ENCODE results near the gene JAK1.

The JAK1 gene

DNA sequence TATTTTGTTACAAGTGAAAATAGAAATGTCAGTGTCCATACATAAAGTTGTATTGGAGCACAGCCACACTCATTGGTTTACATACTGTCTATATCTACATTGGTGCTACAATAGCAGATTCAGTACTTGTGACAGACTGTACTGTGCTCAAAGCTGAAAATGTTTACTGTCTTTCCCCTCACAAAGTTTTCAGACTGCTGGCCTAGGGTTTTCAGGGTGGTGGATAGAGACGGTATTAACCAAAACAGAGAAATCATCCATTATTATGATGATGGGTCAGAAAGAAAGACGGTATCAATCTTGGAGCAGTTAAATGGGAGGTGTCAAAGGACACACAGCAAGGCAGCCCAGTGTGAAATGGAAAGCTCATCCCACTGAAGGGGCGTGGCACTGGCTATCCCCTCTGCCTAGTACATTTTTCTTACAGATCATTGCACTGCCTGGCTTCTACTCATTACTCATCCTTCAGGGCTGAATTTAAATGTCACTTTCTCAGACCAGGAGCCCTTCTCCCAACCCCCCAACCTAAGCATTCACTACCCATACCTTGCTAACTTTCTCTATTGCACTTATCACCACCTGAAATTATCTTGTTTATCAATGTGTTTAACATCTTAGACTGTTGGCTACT, 10.2 kb downstream of the JAK1 start:
- no peak overlapping the region for H3K4me3 ChIP-seq (ENCODE audit: low read depth, low read length)
- TF ChIP-seq, protein P1, sequence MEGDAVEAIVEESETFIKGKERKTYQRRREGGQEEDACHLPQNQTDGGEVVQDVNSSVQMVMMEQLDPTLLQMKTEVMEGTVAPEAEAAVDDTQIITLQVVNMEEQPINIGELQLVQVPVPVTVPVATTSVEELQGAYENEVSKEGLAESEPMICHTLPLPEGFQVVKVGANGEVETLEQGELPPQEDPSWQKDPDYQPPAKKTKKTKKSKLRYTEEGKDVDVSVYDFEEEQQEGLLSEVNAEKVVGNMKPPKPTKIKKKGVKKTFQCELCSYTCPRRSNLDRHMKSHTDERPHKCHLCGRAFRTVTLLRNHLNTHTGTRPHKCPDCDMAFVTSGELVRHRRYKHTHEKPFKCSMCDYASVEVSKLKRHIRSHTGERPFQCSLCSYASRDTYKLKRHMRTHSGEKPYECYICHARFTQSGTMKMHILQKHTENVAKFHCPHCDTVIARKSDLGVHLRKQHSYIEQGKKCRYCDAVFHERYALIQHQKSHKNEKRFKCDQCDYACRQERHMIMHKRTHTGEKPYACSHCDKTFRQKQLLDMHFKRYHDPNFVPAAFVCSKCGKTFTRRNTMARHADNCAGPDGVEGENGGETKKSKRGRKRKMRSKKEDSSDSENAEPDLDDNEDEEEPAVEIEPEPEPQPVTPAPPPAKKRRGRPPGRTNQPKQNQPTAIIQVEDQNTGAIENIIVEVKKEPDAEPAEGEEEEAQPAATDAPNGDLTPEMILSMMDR (IDR thresholded peaks at IDR 0.05; ENCODE audit: low read depth, low read length): no peak

DNA sequence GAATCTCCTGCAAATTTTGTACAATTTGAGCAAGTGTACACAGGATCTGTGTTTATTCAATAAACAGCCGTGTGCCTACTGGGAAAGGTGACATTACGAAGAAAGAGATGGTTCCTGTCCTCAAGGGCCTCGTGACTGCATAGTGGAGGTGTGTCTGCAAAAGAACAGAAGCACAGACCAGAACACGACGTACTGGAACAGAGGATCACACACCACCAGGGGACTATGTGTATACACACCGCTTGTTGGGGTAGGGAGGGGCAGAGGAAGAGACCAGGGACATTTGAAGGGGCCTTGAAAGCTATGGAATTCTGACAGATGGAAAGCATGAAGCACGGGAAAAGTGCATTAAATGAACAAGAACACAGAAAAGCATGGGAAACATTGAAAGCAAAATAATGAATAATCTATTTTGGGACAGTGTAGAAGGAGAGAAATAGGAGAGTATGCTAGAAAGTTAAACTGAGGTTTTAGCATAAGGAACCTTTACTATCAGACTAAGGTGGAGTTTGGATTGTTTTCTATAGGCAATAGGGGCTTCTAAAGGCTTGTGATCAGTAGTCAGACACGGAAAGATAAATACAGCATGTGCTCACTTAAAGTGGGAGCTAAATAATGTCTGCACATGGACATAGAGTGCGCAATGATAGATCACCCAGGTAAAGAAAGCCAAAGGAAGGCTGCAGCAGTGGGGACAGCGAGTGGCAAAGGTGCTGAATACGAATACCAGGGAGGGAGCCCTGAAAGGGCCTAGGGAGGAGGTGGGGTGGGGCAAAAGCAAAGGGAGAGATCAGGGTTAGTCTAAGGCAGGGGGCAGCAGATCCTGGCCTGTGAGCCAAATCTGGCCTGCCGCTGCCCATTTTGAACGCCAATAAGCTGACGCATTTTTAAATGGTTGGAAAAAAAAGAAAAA, 11.0 kb downstream of the JAK1 start:
- H3K4me3 ChIP-seq (ENCODE audit: low read depth, low read length): no peak overlapping the region

GRCh38 chr1:64953241-64953640, 13.1 kb downstream of the JAK1 start:
- no peak overlapping the region for H3K4me3 ChIP-seq (ENCODE audit: low read depth, low read length)
- TF ChIP-seq, protein P1 (IDR thresholded peaks at IDR 0.05; ENCODE audit: low read depth, low read length): no peak

More for the DNA sequence above, 11.0 kb downstream of the JAK1 start:
- TF ChIP-seq, protein P1 (IDR thresholded peaks at IDR 0.05; ENCODE audit: low read depth, low read length): no peak

DNA sequence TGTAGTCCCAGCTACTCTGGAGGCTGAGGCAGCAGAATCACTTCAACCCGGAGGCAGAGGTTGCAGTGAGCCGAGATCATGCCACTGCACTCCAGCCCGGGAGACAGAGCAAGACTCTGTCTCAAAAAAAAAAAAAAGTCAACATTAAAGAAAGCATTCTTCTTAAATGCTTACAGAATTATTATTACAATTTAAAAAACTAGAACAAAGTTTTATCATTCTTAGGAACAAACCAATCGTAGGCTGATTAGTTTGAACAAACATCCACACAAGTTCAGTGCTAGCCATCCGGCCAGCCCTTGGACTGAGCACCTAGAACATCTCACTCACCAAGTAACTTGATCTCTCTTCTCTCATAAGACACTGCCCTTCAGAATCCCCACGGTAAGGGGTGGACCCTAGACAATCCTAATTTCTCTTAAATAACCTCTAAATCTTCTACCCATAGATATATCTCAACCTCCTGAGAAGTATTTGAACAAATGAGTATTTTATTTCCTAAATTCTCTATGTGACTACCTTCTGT, 16.0 kb downstream of the JAK1 start:
- TF ChIP-seq, protein P1 (IDR thresholded peaks at IDR 0.05; ENCODE audit: low read depth, low read length): no peak
- H3K4me3 ChIP-seq (ENCODE audit: low read depth, low read length): no peak overlapping the region

- TF ChIP-seq, protein P1 (IDR thresholded peaks at IDR 0.05; ENCODE audit: low read depth, low read length): no peak
- no peak overlapping the region for H3K4me3 ChIP-seq (ENCODE audit: low read depth, low read length)
Measured at GRCh38 chr1:64948905-64949833, 17.2 kb downstream of the JAK1 start.

GRCh38 chr1:64948216-64948615, 18.1 kb downstream of the JAK1 start:
- H3K4me3 ChIP-seq (ENCODE audit: low read depth, low read length): no peak overlapping the region
- TF ChIP-seq, protein P1 (IDR thresholded peaks at IDR 0.05; ENCODE audit: low read depth, low read length): no peak
